HG03060 (cell line): Measurements from ENCODE around the gene PRKCD.

Source experiments
- ATAC-seq: cut with Tn5 transposase; IDR thresholded peaks from one replicate; pipeline ENCODE4 v1.9.1; 2021; ENCODE audit warnings: low read depth, moderate number of reproducible peaks; ENCODE audit not compliant: unreplicated experiment

PRKCD gene

GRCh38 chr3:53154881-53155285 is 6.1 kb upstream of the PRKCD start:
- no peak for ATAC-seq

DNA sequence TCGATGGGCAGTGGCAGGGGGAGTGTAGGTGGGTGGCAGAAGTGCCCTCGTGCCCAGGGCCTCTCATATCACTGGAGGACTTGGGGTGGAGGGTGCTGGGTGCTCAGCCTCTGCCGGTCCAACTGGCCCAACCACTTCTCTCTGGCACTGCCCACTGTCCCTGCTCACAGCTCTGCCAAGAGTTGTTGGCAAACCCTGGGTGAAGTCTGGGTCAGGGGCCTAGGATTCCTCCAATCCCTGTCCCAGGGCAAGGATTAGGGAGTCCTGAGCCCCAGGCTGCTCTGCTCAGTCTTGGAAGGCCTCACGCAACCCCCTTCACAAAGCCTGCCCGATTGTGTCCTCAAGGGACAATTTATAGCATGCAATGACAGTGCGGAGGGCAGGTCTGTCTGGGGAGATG is 5.2 kb upstream of the PRKCD start:
- no peak for ATAC-seq

DNA sequence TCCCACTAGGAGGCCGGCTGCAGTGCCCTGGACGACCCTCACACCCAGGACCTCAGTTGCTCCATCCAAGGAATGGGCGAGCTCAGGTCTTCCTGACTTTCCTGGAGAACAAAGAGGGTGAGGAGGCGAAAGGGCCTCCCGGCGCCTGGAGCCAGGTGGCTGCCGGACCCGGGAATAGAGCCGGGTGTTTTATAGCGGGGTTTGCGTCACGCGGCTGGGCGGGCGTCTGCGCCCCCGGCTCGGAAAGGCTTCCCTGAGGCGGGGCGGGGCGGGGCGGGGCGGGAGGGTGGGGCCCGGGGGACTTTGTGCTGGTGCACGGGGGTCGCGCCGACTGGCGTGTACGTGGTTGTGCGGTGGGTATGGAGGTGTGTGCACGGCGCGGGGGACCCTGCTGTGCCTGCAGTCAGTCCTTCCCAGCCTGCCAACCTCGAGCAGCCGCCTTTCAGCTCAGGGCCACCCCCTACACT is 4.6 kb upstream of the PRKCD start:
- no peak for ATAC-seq

- no peak for ATAC-seq
These were observed 2.9 kb upstream of the PRKCD start for GRCh38 chr3:53157974-53158580.

DNA sequence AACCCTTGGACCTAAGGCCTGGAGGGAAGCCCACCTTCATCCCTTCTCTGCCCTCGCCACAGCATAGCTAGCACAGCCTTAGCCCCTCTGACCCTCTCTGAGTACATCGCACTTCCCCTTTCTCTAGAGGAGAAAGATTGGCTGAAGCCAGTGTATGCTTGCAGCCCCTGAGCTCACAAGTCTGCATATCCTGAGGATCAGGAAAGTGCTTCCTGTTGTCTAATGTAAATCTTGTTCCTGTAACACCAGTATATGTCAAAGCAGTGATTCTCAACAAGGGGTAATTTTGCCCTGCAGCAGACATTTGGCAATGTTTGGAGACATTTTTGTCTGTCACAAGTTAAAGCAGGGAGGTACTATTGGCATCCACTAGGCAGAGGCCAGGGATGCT is 2.2 kb upstream of the PRKCD start:
- no peak for ATAC-seq

DNA sequence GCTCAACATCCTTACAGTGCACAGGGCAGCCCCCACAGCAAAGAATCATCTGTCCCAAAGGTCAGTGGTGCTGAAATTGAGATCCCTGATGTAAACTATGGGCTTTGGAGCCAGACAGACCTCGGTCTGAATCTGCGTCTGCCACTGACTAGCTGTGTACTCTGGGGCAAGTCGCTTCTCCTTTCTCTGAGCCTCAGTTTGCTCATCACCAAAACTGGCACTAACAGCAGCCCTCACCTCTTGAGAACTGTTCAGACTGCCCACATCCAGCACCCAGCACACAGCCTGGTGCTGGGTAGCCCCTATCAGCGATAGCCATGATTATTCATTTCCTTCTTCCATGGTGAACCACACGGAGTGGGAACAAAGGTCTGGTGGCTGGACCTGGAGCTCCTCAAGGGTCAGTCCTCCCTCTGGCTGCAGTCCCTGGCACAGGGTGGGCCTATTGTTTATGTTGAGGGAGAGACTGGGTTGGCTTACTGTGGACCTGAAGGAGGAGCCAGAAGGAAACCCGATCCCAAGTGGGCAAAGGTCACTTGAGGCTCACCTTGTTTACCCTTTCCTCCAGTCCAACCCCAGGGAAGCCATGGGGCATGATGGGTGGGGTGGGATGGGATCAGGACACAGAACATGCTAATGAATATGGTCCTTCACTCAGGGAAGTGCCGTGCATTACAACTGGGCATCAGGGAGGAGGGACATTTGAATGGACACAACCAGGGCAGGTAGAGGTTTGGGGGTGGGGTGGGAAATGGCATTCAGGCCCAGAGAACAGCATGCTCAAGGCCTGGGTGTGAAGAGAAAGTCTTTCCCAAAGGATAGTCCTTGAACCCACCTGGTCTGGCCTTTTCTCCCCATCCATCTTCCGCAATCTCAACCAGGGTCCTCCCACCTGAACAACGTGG is 1.6 kb upstream of the PRKCD start:
- no peak for ATAC-seq

DNA sequence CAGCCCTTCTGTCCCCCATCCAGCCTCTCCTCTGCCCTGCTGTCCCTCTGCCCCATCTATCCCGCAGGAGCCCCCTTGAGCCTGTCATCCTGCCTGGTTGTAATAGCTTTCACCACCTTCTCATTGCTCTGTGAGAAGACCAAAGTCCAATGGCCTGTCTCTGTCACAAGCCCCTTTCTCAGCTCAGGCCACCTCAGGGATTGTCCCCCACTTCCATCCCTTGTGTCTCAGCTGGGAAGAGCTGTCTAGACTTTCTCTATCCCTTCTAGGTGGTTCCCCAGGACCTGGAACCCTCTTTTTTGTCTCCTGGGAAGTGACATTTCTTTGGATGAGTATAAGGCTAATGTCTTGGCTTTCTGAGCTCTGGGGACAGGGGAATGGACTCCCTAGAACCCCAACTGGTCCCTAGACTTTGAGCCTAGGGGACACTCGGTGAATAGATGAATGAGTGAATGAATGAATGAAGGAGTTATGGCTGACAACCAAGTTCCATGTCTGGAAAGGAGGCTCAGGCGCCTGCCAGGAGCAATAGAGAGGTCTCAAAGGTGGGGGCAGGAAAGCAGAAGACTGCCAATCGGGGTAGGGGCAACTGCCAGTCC is 849 bp upstream of the PRKCD start:
- no peak for ATAC-seq

DNA sequence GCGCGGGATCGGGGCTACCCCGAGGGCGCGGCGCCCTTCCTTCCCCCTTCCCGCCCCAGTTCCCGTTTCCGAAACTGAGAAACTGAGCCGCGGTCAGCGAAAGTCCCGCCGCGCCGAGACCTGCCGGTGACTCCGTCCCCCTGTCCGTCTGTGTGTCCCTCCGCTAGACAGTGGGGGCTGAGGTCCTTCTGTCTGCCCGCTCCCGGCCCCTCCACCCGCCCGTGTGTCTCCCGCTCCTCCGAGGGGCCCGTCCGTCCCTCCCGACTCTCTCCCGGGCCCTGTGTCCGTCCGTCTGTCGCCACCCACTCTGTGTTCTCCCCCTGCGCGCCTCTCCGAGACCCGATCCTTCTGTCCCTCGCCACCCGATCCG is 426 bp downstream of the PRKCD start:
- ATAC-seq, result no peak

- no peak for ATAC-seq
These were observed 1.0 kb downstream of the PRKCD start for GRCh38 chr3:53161820-53162671.

- no peak for ATAC-seq
These were observed 1.8 kb downstream of the PRKCD start for GRCh38 chr3:53162672-53163443.

GRCh38 chr3:53163444-53164387 is 2.7 kb downstream of the PRKCD start:
- ATAC-seq, result no peak

GRCh38 chr3:53164911-53165310 is 3.9 kb downstream of the PRKCD start:
- ATAC-seq, result no peak

DNA sequence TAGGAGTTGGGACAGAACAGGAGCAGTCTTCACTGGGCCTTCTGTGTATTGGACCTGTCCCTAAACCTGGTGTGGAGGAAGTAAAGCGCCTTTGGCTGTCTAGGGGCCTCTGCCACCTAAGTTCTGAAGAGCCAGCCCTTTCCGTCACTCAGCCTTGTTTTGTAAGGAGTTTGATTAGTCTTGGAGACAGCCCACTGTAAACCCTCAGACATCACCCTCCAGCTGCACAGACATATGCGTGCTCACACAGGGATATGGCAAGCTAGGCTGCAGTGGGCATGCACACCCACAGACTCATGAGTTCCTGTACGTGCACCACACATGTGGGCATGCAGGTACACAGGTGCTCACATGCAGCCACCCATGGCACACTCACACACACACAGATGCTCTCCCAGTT is 5.2 kb downstream of the PRKCD start:
- ATAC-seq, result no peak

- ATAC-seq, result no peak
These were observed 5.8 kb downstream of the PRKCD start for GRCh38 chr3:53166781-53167291.

GRCh38 chr3:53167418-53168174 is 6.6 kb downstream of the PRKCD start:
- ATAC-seq, result no peak

- no peak for ATAC-seq
These were observed 7.3 kb downstream of the PRKCD start for GRCh38 chr3:53168175-53168923.
